Subcutaneous adipose tissue (tissue), 4 donors: ENCODE data around the gene GRAP2. TPM values are rescaled to one million over a fixed set of nuclear protein-coding genes. Genes with fewer than 3 reads are reported as not detected.

Experiments
- total RNA-seq, 4 donors: library from RNA; depleted of rRNA; stranded (reverse); fragments of >200 nt; gene quantifications; one replicate each; pipeline ENCODE4 v1.1.0, GENCODE V29; 2016
- TF ChIP-seq, protein P1 (sequence below): fragments of 450-650 bp; IDR thresholded peaks from one replicate; pipeline ENCODE4 v1.5.1; 2016; ENCODE audit warnings: low read depth, mild to moderate bottlenecking, control low read depth, antibody characterized with exemption, moderate library complexity

Gene GRAP2
- total RNA-seq, 4 donors from 2014 or later = 0.75 to 4.8 (median 1.4) TPM

- TF ChIP-seq, protein P1, sequence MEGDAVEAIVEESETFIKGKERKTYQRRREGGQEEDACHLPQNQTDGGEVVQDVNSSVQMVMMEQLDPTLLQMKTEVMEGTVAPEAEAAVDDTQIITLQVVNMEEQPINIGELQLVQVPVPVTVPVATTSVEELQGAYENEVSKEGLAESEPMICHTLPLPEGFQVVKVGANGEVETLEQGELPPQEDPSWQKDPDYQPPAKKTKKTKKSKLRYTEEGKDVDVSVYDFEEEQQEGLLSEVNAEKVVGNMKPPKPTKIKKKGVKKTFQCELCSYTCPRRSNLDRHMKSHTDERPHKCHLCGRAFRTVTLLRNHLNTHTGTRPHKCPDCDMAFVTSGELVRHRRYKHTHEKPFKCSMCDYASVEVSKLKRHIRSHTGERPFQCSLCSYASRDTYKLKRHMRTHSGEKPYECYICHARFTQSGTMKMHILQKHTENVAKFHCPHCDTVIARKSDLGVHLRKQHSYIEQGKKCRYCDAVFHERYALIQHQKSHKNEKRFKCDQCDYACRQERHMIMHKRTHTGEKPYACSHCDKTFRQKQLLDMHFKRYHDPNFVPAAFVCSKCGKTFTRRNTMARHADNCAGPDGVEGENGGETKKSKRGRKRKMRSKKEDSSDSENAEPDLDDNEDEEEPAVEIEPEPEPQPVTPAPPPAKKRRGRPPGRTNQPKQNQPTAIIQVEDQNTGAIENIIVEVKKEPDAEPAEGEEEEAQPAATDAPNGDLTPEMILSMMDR = no peak
Measured at GRCh38 chr22:39943337-39943736, 42.5 kb downstream of the GRAP2 start.

- TF ChIP-seq, protein P1 = no peak
Measured at GRCh38 chr22:39943953-39944872, 43.3 kb downstream of the GRAP2 start.

DNA sequence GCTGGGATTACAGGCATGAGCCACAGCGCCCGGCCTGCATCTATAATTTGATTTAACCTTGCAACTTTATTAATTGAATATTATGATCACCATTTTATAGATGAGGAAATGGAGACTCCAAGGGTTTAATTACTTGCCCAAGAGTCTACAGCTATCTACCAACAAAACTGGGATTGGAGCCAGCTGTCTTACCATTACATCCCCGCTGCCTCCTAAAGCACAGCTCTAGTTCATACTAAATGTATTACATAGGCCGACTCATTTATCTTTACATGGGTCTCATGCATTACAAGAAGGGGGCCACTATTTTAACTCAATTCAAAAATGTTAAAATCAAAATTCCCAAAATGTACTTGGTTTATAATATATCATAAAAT is 45.2 kb downstream of the GRAP2 start:
- TF ChIP-seq, protein P1 = no peak

DNA sequence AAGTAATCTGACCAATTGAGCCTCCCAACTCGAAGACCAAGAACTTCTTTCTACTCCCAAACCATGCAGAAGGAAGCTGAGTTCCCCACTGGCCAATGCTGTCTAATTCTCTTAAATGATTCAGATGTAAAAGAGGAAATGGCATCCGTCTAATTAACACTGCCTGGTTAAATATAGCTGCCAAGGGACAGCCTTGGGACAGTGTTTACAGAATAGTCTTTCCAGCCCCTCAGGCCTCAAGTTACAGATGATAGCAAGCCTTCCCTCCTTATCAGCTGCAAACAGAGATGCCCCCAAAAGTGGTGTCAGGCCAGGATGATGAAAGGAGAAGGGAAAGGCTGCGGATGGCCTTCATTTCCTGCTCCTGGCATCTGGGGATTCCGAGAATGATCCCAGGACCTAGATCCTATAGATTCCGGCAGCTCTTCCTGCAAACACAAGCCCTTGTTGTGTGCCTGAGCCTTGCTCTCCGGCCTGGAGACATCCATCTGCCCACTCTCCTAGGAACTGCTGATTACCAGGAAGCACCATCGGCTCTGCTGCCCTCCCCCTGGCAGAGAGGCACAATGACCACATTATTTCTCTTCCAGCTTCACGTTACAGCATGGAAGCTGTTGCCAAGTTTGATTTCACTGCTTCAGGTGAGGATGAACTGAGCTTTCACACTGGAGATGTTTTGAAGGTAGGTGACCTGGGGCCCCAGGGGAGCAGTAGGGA is 45.8 kb downstream of the GRAP2 start:
- TF ChIP-seq, protein P1 = no peak

GRCh38 chr22:39947220-39948216 is 46.6 kb downstream of the GRAP2 start:
- TF ChIP-seq, protein P1 = no peak

- TF ChIP-seq, protein P1 = no peak
Measured at GRCh38 chr22:39949964-39950737, 49.3 kb downstream of the GRAP2 start.
